GM10266 (cell line): Measurements from ENCODE around the gene PLEKHA7.
"Not testable (repeated sequence)": the region's sequence is repeated elsewhere in the genome, so short reads cannot be mapped to it uniquely, and the experiment has no call there.

ENCODE experiments used
- DNase-seq: peaks from one replicate; pipeline ENCODE4 v3.0.0; 2012; ENCODE audit errors: extremely low spot score
- CTCF ChIP-seq: IDR thresholded peaks from 2 replicates; pipeline ENCODE4 v1.5.1; 2012; ENCODE audit warnings: mild to moderate bottlenecking, low read depth; ENCODE audit not compliant: control insufficient read depth, insufficient read depth; ENCODE audit errors: missing control alignments

The PLEKHA7 gene

DNA sequence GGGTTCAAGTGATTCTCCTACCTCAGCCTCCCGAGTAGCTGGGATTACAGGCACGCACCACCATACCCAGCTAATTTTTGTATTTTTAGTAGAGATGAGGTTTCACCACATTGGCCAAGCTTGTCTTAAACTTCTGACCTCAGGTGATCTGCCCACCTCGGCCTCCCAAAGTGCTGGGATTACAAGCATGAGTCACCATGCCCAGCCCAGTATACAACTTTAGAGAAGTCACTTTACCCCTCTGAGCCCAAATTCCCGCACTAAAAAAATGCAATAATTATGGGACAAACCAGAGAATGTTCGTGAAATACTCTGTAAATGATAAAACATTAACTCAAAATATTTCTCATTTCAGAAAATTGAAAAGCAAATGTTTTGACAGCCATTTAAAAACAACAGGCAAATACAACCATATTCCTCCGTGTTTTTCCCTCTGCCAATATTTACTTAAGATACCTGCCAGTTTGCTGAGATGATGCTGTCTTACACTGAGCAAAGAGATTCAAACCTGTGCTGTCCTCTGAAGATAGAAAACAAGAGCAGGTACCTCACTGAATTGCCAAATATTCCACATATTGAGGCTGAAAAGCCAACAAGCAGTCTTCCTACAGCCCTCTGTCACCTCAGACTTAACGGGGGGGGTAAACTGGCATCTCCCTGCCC is 9.6 kb downstream of the PLEKHA7 start:
- TF ChIP-seq CTCF, result no peak
- no peak for DNase-seq

- TF ChIP-seq CTCF, result no peak
- DNase-seq, result no peak
Observed at GRCh38 chr11:17003426-17003825, 10.8 kb downstream of the PLEKHA7 start.

- no peak for TF ChIP-seq CTCF
- DNase-seq, result no peak
Observed at GRCh38 chr11:17002543-17002942, 11.7 kb downstream of the PLEKHA7 start.

DNA sequence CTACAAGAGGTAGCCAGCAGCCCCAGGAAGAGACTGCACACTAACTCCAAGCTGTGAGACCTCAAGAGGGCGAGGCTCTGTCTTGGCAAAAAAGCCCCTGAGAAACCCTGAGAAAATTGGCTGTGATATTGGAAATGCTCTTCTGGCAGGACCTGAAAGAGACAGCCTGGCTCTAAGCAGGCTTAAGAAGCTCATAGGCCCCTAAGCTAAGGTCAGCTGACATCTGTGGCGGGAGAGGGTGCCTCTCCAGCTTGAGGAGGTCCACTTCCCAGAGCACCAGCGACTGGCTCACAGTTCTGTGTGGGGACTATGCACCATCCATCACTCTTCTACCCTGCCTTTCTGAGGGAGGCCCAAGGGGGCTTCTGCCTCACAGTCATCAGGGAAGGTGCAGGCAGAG is 12.4 kb downstream of the PLEKHA7 start:
- no peak for DNase-seq

GRCh38 chr11:17000987-17001386 is 13.2 kb downstream of the PLEKHA7 start:
- no peak for TF ChIP-seq CTCF

More for the DNA sequence above, 12.4 kb downstream of the PLEKHA7 start:
- no peak for TF ChIP-seq CTCF

DNA sequence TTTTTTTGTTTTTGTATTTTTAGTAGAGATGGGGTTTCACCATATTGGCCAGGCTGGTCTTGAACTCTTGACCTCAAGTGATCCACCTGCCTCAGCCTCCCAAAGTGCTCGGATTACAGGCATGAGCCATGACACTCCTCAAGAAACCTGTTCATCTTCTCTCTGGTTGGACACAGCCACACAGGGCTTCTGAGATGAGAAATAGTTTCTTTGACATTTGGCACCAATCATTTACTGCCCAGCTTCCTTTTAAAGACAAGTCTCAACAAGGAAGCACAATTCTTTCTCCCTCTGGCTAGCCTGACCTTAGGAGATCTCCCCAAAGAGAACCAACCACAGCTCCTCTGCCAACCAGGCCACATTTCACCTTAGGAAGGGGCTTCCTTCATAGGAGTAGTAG is 14.0 kb downstream of the PLEKHA7 start:
- DNase-seq, result not testable (repeated sequence)

More at GRCh38 chr11:17000987-17001386, 13.2 kb downstream of the PLEKHA7 start:
- no peak for DNase-seq

GRCh38 chr11:16999116-16999515 is 15.1 kb downstream of the PLEKHA7 start:
- no peak for TF ChIP-seq CTCF
- no peak for DNase-seq

GRCh38 chr11:16997624-16998023 is 16.6 kb downstream of the PLEKHA7 start:
- no peak for DNase-seq
- no peak for TF ChIP-seq CTCF
